Measurements from ENCODE around the gene GRIA3. TPM values are rescaled to one million over a fixed set of nuclear protein-coding genes. Genes with fewer than 3 reads are reported as not detected.

The GRIA3 gene
- total RNA-seq, 1 donor from 2014 or later, result not detected

DNA sequence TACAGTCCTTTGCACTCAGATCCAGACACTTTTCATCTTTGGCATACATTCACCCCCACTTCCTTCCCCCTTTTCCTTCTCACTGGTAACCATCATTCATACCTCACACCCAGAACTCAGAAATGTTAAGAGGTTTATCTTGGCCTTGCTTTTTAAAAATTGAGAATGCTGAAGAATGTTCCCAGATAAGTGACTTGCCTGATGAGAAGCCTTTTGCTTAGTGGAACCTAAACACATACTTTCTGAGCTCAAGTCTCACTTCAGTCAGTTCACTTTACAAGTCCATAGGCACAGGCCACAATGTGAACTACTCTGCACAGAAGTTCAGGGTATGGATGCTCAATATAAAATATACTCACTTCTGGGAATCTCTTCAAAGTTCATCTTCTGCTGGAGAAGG lies 129.4 kb downstream of the GRIA3 start:
- Mint-ChIP-seq H3K4me1 (no peaks in the 10 kb centered on the region), H3K4me3 (no peak overlapping the region), H3K27me3 (no peaks in the 10 kb centered on the region), H3K36me3 (ENCODE audit: low read depth) (no peaks in the 10 kb centered on the region), H3K9me3 (no peaks in the 10 kb centered on the region), H3K27ac (no peak overlapping the region)
- intact Hi-C loops (cut with micrococcal nuclease), result no loop called here
- DNase-seq, result no peak

DNA sequence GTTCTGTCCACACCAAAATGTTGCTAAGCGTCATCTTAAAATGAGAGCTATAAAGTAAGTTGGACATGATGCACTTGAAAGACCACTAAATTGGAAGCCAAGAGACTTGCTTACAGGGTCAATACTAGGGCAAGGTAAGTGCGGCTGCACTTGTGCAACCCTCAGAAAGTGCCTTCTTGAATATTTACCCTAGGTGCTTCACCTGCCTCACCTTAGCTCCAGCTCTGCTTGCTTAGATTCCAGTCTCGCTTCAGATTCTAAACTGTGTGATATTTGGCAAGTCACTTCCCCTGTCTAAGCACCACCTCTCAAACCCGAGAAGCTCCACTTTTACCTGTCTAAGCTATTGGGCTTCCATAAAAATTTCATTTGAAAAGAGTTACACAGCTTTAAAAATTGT lies 136.5 kb downstream of the GRIA3 start:
- no peak for DNase-seq
- Mint-ChIP-seq H3K4me1 (no peaks in the 10 kb centered on the region), H3K36me3 (ENCODE audit: low read depth) (no peaks in the 10 kb centered on the region), H3K4me3 (no peak overlapping the region), H3K27ac (no peak overlapping the region), H3K9me3 (no peaks in the 10 kb centered on the region), H3K27me3 (no peaks in the 10 kb centered on the region)
- intact Hi-C loops (cut with micrococcal nuclease), result no loop called here

DNA sequence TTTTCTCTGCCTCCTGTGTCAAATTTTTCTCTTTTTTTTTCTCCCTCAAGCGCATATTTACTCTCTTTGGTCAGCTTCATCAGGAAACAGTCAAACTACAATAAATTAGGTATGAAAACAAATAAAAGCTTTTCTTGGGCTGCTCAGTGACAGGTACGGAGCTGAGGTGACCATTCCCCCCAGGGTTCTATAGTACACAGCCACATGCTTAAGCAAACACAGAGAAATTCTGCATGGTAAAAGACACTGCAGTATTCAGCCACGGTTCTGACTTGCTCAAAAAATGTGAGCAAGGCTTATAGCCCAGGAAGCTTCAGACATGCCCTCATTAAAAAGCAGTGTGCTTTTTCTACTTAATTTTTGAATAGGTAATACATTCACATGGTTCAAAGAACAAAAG lies 138.5 kb downstream of the GRIA3 start:
- no peaks in the 10 kb centered on the region for H3K36me3 Mint-ChIP-seq (ENCODE audit: low read depth)
- intact Hi-C loops (cut with micrococcal nuclease), result no loop called here
- H3K27ac Mint-ChIP-seq, result no peak overlapping the region
- no peak for DNase-seq
- H3K27me3 Mint-ChIP-seq, result no peaks in the 10 kb centered on the region
- no peaks in the 10 kb centered on the region for H3K9me3 Mint-ChIP-seq
- no peak overlapping the region for H3K4me3 Mint-ChIP-seq
- no peaks in the 10 kb centered on the region for H3K4me1 Mint-ChIP-seq

DNA sequence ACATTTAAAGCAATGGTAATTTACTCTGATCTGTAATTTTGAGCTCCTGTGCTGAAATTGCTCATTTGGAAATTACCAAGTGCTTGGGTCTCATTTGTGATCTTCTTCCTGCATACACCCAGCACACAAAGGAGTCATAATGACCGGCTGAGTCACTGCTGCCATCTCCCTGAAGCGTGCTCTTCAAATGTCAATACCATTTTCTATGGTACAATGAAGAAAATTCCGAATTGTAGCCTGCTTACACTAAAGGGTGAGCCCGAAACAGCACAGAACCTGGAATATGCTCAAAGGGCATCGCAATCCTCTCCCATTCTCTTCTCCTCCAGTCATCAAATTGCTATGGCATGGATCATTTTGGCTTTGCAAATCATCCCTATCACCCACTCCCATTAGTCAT lies 140.5 kb downstream of the GRIA3 start:
- DNase-seq, result no peak
- Mint-ChIP-seq H3K4me3 (no peak overlapping the region), H3K36me3 (ENCODE audit: low read depth) (no peaks in the 10 kb centered on the region), H3K4me1 (no peaks in the 10 kb centered on the region), H3K27me3 (no peaks in the 10 kb centered on the region), H3K9me3 (no peaks in the 10 kb centered on the region), H3K27ac (no peak overlapping the region)
- intact Hi-C loops (cut with micrococcal nuclease), result no loop called here

DNA sequence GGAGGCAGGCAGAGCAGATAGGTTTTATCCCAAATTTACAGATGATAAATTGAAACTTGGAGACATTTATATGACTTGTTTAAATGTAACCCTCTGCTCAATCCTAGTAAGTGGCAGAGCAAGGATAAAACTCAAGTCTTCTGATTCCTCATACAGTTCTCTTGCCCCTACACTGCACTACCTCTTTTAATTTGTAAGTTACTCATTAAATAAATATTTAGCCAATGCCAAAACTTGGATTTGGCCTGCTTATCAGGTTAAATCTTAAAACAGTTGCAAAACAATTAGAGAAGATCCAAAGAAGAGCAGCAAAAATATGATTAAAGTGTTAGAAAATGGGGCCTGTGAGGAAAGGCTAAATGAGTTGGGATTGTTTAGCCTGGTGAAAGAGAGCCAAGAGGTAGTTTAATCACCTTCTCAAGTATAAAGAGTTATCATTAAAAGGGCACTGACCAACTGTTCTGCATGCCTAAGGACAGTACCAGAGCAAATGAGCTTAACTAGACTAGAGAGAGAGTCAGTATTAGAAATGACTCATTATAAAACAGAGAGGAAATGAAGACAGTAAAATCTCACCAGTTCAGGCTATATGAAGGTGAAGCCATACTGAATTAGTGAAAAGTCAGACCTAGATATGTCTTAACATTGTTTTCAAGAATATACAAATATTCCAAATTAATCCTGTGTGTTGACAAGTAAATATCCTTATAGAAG lies 146.3 kb downstream of the GRIA3 start:
- Mint-ChIP-seq H3K36me3 (ENCODE audit: low read depth) (no peaks in the 10 kb centered on the region), H3K4me3 (no peak overlapping the region), H3K27ac (no peak overlapping the region), H3K4me1 (no peaks in the 10 kb centered on the region), H3K27me3 (no peaks in the 10 kb centered on the region), H3K9me3 (no peaks in the 10 kb centered on the region)
- no peak for DNase-seq
- intact Hi-C loops (cut with micrococcal nuclease), result no loop called here

DNA sequence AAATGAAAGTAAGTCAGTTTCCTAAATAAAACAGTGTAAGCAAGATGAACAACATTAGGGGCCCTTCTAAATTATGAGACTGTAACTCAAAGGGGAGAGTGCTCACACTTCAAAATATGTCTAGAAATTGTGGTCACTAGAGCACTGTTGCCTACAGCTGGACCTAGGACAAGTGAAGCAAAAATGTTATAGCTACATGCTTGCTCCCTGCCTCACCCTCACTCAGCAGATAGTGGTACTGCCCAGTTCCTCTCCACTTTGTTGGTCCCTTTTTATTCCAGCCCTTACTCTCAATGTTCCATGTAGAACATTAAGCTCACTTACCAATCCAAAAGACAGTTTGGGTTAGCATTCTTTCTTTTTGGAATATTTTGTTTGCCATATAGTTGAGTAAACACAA lies 147.3 kb downstream of the GRIA3 start:
- no peak overlapping the region for H3K4me3 Mint-ChIP-seq
- no peaks in the 10 kb centered on the region for H3K36me3 Mint-ChIP-seq (ENCODE audit: low read depth)
- H3K27ac Mint-ChIP-seq, result no peak overlapping the region
- intact Hi-C loops (cut with micrococcal nuclease), result no loop called here
- H3K9me3 Mint-ChIP-seq, result no peaks in the 10 kb centered on the region
- DNase-seq, result no peak
- H3K4me1 Mint-ChIP-seq, result no peaks in the 10 kb centered on the region
- H3K27me3 Mint-ChIP-seq, result no peaks in the 10 kb centered on the region

DNA sequence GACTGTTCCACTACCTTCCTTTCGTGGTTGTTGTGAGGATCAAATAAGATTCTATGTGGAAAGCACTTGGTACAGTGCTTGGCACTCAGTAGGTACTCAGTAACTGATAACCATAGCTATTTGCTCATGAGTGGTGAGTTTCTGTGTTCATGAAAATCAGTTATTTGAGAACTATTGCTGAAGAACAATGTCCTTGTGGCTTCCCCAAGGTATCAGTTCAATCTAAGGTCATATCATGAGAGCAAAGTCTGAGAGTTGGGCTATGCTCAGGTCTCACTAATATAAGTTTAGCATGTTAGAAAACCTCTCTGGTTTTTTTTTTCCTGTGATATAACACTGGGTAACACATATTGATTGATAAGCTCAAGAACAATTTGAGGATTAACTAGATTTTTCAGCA lies 147.8 kb downstream of the GRIA3 start:
- DNase-seq, result no peak
- H3K27ac Mint-ChIP-seq, result no peak overlapping the region
- no peaks in the 10 kb centered on the region for H3K27me3 Mint-ChIP-seq
- H3K4me3 Mint-ChIP-seq, result no peak overlapping the region
- intact Hi-C loops (cut with micrococcal nuclease), result no loop called here
- no peaks in the 10 kb centered on the region for H3K36me3 Mint-ChIP-seq (ENCODE audit: low read depth)
- H3K9me3 Mint-ChIP-seq, result no peaks in the 10 kb centered on the region
- no peaks in the 10 kb centered on the region for H3K4me1 Mint-ChIP-seq

DNA sequence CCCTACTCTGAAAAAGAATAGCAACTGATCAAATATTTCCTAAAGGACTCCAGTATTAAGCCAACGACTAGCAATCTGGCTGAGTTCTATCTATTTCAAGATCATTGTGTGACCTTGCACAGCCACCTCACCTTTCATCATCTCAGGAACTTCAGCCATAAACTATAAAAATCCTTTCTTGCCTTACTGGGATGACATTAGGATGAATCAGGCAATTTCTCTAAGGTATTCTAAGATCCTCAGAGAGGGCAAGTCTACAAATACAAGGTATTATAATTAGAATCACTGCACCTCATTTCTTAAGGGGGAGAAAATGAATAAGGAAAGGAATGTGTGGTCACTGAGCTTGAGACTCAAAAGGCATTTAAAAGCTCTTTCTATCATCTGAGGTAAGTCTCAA lies 152.6 kb downstream of the GRIA3 start:
- DNase-seq, result no peak

DNA sequence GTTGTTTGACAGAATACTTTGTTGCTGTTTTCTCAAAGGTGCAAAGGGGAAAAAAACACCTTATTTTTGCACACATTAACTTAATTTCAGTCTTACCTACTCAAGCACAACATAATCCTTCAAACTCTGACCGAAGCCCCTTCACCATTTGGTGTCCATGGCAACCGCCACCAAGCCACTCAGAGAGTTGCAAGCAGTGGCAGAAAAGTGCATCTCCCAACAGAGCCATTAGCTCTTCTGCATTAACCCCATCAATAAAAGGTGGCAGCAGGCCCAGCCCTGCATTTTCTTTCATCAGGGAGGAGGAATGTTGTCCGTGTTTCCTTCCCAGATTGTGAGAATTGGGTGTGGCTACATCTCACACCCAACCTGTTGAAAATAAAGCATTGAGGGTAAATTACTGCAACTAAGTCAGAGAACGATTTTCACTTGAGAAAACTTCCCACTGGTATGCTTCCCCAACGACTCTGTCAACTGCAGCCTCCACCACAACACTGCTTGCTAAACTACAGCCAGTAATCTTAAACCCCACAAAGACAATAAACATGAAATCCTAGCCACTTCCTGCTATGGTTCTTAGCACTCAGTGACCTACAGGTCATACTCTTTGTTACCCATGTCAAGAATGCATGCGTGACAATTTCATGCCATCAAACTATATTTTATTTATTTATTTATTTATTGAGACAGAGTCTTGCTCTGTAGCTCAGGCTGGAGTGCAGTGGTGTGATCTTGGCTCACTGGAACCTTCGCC lies 154.0 kb downstream of the GRIA3 start:
- Mint-ChIP-seq H3K36me3 (ENCODE audit: low read depth) (no peaks in the 10 kb centered on the region), H3K4me1 (no peaks in the 10 kb centered on the region), H3K9me3 (no peaks in the 10 kb centered on the region), H3K4me3 (no peak overlapping the region), H3K27ac (no peak overlapping the region), H3K27me3 (no peaks in the 10 kb centered on the region)
- intact Hi-C loops (cut with micrococcal nuclease), result no loop called here
- no peak for DNase-seq

More for the DNA sequence above, 152.6 kb downstream of the GRIA3 start:
- no peaks in the 10 kb centered on the region for H3K36me3 Mint-ChIP-seq (ENCODE audit: low read depth)
- no peaks in the 10 kb centered on the region for H3K27me3 Mint-ChIP-seq
- no peak overlapping the region for H3K27ac Mint-ChIP-seq
- H3K4me1 Mint-ChIP-seq, result no peaks in the 10 kb centered on the region
- no peaks in the 10 kb centered on the region for H3K9me3 Mint-ChIP-seq
- H3K4me3 Mint-ChIP-seq, result no peak overlapping the region
- intact Hi-C loops (cut with micrococcal nuclease), result no loop called here

DNA sequence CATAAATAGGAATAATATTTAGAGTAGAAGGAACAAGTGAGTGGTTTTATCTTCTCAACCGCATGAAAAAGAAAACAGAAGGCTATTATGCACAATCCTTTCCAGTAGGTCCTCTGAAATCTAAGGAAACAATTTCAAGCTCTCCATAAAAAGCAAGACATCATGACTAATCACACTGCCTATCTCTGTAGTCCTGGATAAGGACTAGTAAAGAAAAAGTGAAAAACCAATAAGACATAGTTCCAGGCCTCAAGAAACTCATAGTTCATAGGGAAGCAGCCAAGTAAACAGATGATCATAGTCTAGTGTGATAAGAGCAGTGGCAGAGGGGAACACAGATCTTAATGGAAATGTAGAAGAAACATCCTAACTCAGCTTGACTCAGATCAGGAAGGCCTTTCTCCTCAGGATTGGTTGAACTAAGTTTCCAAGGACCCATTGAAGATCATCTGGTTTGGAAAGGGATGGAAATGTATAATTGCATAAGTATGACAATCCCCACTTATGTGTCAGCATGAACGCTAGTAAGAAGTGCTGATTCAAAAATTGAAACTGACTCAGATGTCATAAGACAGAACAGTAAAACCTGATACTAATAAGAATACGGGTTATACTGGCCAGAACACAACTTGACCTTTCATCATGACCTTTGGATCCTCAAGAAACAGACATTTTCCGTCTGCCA lies 155.3 kb downstream of the GRIA3 start:
- DNase-seq, result no peak
- Mint-ChIP-seq H3K4me1 (no peaks in the 10 kb centered on the region), H3K27ac (no peak overlapping the region), H3K4me3 (no peak overlapping the region), H3K36me3 (ENCODE audit: low read depth) (no peaks in the 10 kb centered on the region), H3K27me3 (no peaks in the 10 kb centered on the region), H3K9me3 (no peaks in the 10 kb centered on the region)
- intact Hi-C loops (cut with micrococcal nuclease), result no loop called here

DNA sequence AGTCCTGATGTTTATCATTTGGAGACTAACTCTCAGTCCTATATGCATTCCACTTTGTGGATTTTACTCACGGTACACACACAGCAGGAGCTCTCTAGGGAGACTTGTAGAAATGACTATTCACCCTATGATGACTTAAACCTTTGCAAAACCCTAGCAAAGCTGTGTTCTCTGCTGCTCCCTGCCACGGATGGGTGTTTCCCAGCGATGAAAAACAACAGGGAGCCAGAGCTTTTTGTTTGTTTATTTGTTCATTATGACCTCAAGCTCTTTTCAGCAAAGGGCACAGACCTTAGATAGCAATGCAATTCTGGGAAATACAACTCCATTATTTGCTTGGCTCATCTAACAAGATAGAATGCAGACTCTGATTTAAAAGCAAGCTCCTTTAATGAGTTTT lies 156.6 kb downstream of the GRIA3 start:
- Mint-ChIP-seq H3K36me3 (ENCODE audit: low read depth) (no peaks in the 10 kb centered on the region), H3K27me3 (no peaks in the 10 kb centered on the region)

DNA sequence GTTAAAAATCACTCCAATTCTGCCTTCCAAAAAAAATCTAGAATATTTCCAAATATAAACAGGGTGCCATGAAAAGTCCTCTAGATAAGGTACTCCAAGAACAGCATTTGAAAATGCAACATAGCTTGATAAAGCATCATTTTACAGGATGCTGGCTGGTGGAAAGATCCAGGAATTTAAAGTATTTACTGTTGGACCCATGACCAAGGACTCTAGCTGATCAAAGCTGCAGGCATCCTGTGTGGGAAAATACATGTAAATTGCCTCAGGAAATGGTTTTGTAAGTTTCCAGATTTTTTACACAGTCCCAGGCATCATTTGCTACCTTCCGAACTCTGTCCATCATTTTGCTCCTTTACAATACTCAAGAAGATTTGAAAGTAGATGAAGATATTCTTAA lies 164.4 kb downstream of the GRIA3 start:
- no peaks in the 10 kb centered on the region for H3K9me3 Mint-ChIP-seq
- no peak overlapping the region for H3K4me3 Mint-ChIP-seq
- no peaks in the 10 kb centered on the region for H3K4me1 Mint-ChIP-seq
- no peaks in the 10 kb centered on the region for H3K36me3 Mint-ChIP-seq (ENCODE audit: low read depth)
- H3K27ac Mint-ChIP-seq, result no peak overlapping the region
- no peaks in the 10 kb centered on the region for H3K27me3 Mint-ChIP-seq
- intact Hi-C loops (cut with micrococcal nuclease), result no loop called here
- DNase-seq, result no peak

More for the DNA sequence above, 156.6 kb downstream of the GRIA3 start:
- no peak overlapping the region for H3K4me3 Mint-ChIP-seq
- H3K9me3 Mint-ChIP-seq, result no peaks in the 10 kb centered on the region
- no peak for DNase-seq
- no peaks in the 10 kb centered on the region for H3K4me1 Mint-ChIP-seq
- no peak overlapping the region for H3K27ac Mint-ChIP-seq
- intact Hi-C loops (cut with micrococcal nuclease), result no loop called here

DNA sequence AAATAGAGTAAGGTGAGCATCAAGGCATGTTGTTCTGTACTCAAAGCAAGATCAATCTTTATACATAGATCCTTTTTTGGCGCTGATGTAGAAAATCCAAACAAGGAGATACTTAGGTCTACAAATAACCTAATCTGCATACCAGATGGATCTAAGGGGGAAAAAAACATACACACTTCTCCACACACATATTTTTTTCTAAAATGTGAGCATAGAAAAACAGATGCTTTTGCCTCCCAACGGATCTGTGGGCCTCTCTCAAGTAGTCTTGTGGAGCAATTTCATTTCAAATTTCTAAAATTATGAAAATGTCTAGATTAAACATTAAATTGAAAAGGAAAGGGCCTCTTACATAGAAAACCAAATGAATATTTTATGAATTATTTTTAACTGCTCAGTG lies 166.1 kb downstream of the GRIA3 start:
- no peaks in the 10 kb centered on the region for H3K9me3 Mint-ChIP-seq
- DNase-seq, result no peak
- no peaks in the 10 kb centered on the region for H3K27me3 Mint-ChIP-seq
- H3K36me3 Mint-ChIP-seq (ENCODE audit: low read depth), result no peaks in the 10 kb centered on the region
- H3K4me3 Mint-ChIP-seq, result no peak overlapping the region
- intact Hi-C loops (cut with micrococcal nuclease), result no loop called here
- no peak overlapping the region for H3K27ac Mint-ChIP-seq
- H3K4me1 Mint-ChIP-seq, result no peaks in the 10 kb centered on the region

DNA sequence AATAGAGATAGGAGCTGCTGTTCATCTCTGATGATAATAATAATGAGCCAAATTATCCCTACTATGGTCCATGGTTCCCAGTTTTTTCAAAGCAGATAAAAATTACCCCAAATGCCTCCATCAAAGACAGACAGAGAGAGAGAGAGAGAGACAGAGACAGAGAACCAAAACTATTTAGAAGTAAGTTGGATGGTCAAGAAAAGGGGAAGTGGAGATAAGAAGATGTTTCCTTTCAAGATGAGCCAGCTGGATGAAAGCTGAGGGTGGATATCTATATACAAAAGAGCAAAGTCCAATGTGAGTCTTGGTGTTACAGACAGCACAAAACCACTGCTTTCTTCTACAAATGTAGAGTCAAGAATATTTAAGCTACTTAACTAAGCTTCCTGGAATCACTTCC lies 173.9 kb downstream of the GRIA3 start:
- H3K4me3 Mint-ChIP-seq, result no peak overlapping the region
- H3K27ac Mint-ChIP-seq, result no peak overlapping the region
- intact Hi-C loops (cut with micrococcal nuclease), result no loop called here
- H3K36me3 Mint-ChIP-seq (ENCODE audit: low read depth), result no peaks in the 10 kb centered on the region
- no peaks in the 10 kb centered on the region for H3K4me1 Mint-ChIP-seq
- H3K27me3 Mint-ChIP-seq, result no peaks in the 10 kb centered on the region
- no peaks in the 10 kb centered on the region for H3K9me3 Mint-ChIP-seq
- DNase-seq, result no peak
